ENCODE measurements around the gene DARS1.

Gene DARS1

DNA sequence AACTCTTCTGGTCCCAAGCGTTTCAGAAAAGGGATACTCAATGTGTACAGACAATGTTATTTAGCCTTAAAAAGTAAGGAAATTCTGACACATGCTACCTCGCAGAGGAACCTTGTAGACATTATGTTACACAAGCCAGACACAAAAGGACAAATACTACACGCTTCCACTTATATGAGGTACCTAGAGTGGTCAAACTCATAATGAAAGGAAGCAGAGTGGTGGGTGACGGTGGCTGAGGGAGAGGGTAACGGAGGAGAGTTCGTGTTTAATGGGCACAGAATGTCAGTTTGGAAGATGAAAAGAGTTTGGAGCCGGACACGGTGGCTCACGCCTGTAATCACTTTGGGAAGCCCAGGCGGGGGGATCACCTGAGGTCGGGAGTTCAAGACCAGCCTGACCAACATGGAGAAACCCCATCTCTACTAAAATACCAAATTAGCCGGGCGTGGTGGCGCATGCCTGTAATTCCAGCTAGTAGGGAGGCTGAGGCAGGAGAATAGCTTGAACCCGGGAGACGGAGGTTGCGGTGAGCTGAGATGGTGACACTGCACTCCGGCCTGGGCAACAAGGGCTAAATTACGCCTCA is 110.6 kb downstream of the DARS1 start:
- DNase-seq = no peak

DNA sequence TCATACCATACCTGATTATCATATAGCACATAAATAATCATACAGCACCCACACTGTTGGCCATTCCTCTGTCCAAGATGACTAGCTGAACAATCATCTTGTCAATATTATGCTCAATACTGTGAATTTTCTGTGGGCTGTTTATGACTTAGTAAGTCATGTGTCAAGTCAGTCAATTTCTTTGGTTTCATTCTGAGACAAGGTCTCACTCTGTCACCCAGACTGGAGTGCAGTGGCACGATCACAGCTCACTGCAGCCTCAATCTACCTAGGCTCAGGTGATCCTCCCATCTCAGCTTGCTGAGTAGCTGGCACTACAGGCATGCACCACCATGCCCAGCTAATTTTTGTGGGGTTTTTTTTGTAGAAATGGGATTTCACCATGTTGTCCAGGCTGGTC is 114.9 kb downstream of the DARS1 start:
- no peak for DNase-seq

DNA sequence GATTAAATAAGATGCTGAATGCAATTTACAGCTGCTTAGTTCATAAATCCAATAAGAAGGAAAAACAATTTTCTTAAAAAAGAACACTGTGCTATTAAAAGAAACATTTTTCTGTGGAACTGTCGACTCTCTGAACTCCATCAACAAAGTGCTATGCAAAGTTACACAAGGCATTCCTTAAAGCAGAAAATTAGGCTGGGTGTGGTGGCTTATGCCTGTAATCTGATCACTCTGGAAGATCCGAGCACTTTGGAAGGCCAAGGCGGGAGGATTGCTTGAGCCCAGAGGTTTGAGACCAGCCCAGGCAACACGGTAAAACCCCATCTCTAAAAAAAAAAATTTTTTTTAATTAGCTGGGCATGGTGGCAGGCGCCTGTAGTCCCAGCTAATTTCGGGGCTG is 122.2 kb downstream of the DARS1 start:
- DNase-seq = no peak

DNA sequence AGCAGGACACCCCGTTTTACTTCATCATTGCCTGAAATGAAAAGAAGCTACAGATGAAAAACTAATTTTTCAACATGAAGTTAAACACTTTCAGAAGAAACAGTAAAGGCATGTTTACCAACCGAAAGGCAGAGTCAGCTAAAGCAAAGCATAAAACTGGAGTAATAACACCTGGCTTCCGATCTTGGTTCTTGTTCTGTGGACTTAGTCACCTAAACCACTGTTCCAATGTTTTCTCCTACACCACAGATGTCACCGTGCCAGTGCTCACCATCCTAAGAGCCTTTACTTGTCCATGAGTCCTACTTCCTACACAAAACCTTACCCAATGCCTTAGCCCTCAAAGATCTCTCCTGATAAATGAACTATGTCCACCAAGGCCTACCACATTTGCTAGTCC is 122.7 kb downstream of the DARS1 start:
- no peak for DNase-seq
